NB4 (cell line): ENCODE results near the gene SPRY2.

ENCODE experiments used
- CTCF ChIP-seq: IDR thresholded peaks from one replicate; pipeline ENCODE4 v1.5.1; 2012; ENCODE audit warnings: low read depth, low read length
- MYC ChIP-seq: IDR thresholded peaks from 2 replicates; pipeline ENCODE4 v1.6.1; 2011; ENCODE audit warnings: low read depth, low read length
- POLR2A ChIP-seq: IDR thresholded peaks from 2 replicates; pipeline ENCODE4 v1.6.1; 2011; ENCODE audit warnings: mild to moderate bottlenecking; ENCODE audit not compliant: insufficient read length; ENCODE audit errors: extremely low read depth
- TF ChIP-seq, protein P1 (sequence below): IDR thresholded peaks from 2 replicates; pipeline ENCODE4 v1.6.1; 2011; ENCODE audit warnings: low read depth, low read length

- no peak for TF ChIP-seq CTCF
- TF ChIP-seq, protein P1, sequence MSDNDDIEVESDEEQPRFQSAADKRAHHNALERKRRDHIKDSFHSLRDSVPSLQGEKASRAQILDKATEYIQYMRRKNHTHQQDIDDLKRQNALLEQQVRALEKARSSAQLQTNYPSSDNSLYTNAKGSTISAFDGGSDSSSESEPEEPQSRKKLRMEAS = no peak
- no peak for TF ChIP-seq POLR2A
- TF ChIP-seq MYC = no peak
Observed at GRCh38 chr13:80336776-80337287, 4.1 kb downstream of the SPRY2 start.
